ENCODE results near the gene MAP2K2. TPM values are rescaled to one million over a fixed set of nuclear protein-coding genes. Genes with fewer than 3 reads are reported as not detected.

The MAP2K2 gene
- total and polyA plus RNA-seq, 2 donors, result 54.7 to 103 TPM

DNA sequence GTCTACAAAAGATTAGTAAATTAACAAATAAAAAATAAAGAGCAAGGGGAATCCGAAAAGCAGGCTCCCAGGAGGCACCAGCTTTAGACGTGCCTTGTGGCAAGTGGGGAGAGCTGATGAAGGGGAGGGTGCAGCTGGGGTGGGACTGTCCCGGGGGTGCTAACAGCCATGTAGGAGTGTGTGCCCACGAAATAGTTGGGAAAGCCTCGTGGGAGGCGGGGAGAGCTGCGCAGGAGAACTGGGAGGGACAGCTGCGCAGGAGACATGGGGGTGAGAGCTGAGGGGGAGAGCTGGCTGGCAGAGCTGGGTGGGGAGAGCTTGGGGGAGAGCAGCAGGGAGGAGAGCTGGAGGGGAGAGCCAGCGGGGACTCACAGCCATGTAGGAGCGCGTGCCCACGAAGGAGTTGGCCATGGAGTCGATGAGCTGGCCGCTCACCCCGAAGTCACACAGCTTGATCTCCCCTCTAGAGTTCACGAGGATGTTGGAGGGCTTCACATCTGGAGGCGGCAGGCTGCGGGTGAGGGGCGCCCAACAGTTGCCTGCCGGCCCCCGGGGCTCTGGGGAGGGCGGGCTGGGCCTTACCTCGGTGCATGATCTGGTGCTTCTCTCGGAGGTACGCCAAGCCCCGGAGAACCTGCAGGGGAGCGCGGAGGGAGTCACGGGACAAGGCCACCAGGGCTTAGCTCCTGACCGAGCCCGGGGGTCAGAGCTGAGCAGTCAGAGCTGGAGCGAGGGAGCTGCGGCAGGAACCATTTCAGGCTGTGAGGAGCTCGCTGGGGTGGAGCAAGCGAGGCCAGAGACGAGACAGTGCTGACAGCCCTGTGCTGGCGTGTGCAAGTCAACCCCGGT, 23.1 kb downstream of the MAP2K2 start:
- no peak overlapping the region for H3K27ac ChIP-seq (ENCODE audit: low read depth)
- no peaks in the 10 kb centered on the region for H3K4me1 ChIP-seq (ENCODE audit: insufficient read depth)
- H3K36me3 ChIP-seq (ENCODE audit: insufficient read depth), result peaks cover 5% of the 10 kb centered on the region
- WGBS, result 91% methylated on average over 38 of the region's 38 CpGs
- H3K4me3 ChIP-seq (ENCODE audit: low read depth, low read length), result no peak overlapping the region
- DNase-seq (ENCODE audit: extremely low spot score), result no peak

DNA sequence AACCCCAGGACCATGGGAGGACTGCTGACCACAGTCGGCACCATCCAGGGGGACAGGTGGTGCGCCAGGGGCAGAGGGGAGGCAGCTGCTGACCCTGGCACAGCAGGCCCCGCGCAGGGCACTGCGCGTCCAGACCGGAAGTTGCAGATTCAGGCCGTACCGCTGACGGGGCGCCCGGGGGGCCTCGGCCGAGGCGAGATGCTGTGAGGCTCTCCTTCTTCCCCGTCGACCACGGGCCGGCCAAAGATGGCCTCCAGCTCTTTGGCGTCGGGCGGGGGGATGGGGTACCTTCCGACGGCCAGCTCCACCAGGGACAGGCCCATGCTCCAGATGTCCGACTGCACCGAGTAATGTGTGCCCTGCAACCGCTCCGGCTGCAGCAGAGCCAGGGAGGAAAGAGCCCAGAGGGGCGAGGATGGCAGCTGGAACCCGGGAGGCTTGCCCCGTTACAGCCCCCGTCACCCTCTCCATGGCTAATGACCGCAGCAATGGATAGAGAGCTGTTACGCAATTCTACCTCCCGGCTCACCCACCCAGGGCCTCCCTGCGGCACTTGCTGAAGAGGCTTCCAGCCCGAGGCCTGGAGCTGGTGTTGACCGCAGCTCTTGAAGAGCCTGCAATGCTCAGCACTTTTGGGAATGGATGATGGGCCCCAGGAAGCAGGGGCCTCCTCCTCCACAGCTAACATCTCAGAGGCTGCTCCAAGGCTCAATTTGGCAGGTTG, 24.7 kb downstream of the MAP2K2 start:
- H3K4me3 ChIP-seq (ENCODE audit: low read depth, low read length), result no peak overlapping the region
- DNase-seq (ENCODE audit: extremely low spot score), result no peak
- H3K36me3 ChIP-seq (ENCODE audit: insufficient read depth), result peaks cover 5% of the 10 kb centered on the region
- H3K4me1 ChIP-seq (ENCODE audit: insufficient read depth), result no peaks in the 10 kb centered on the region
- no peak overlapping the region for H3K27ac ChIP-seq (ENCODE audit: low read depth)
- WGBS, result 95% methylated on average over 38 of the region's 38 CpGs

DNA sequence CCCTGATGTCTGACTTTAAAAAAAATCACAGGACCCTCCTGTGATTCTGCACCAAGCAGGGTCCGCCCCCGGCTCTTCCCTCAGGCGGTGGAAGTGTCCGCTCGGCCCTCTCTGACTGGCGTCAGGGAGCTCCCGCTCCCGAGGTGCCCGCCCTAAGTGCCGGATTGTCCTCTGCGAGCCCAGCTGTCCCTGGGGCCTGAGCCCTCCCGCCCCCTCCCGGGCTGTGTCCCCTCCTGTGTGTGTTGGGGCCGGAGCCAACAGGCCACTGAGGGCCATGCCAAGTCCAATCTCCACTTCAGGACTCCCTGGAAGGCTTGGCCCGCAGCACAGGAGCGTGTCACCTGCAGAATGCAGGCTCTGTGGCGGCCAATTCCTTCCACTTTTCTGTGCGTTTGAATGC, 25.4 kb downstream of the MAP2K2 start:
- WGBS, result 88% methylated on average over 18 of the region's 18 CpGs
- Histone ChIP-seq H3K27ac (ENCODE audit: low read depth) (no peak overlapping the region), H3K36me3 (ENCODE audit: insufficient read depth) (peaks cover 7% of the 10 kb centered on the region), H3K4me3 (ENCODE audit: low read depth, low read length) (no peak overlapping the region), H3K4me1 (ENCODE audit: insufficient read depth) (no peaks in the 10 kb centered on the region)
- DNase-seq (ENCODE audit: extremely low spot score), result no peak

DNA sequence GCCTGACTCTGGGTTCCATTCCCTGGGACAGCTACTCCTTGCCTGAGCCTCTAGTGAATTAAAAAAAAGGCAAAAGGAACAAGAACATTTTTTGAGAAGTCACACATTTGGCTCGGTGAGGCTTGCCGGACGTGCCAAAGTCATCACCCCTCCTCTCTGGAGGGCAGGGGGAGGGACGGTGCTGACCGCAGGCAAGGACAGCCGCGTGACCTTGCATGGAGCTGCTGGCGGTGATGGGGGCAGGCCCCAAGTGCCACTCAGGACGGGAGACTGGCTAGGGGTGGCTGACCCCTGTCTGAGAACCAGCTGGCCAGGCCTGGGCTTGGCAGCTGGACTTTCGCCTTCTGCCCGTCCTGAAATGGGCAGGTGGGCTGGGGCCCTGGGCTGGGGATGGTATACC, 26.4 kb downstream of the MAP2K2 start:
- H3K36me3 ChIP-seq (ENCODE audit: insufficient read depth), result peaks cover 7% of the 10 kb centered on the region
- no peak overlapping the region for H3K27ac ChIP-seq (ENCODE audit: low read depth)
- H3K4me1 ChIP-seq (ENCODE audit: insufficient read depth), result no peaks in the 10 kb centered on the region
- WGBS, result 78% methylated on average over 11 of the region's 11 CpGs
- no peak for DNase-seq (ENCODE audit: extremely low spot score)
- no peak overlapping the region for H3K4me3 ChIP-seq (ENCODE audit: low read depth, low read length)

DNA sequence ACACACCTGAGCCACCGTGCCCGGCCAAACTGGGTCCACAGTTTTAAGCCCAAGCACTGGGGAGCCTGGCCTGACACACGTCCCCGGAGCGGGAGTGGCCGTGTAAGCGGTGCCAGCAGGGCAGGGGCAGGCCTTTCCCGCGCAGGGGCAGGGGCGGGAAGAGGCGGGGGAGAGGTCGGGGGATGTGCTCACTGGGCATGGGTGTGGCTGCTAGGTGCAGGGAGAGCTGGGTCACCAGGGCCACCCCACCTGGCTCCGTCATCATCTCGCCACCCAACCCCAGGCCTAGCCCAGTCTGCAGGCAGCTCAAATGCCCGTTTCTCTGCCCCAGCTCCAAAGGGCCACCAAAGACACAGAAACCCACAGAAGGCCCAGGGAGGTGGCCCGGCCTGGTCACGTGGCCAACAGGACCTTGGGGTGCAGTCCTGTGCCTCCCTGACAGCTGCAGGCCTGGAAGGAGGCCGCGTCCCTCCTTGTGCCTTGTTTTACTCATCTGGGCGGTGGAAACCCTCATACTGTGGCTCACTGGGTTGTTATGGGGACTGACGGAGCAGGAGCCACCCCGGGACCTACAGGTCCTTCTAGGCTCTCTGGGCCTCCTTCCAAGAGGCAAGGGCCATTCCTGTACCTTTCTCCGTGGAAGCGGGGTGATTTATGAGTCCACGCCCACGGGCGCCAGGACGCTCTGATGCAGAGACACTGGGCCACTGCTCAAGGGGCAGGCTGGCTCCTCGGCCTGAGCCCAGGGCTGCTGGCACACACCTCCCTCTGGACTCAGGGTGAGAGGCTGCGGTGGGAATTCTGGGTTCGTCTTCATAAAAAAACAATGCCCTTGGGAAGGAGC, 27.7 kb downstream of the MAP2K2 start:
- DNase-seq (ENCODE audit: extremely low spot score), result no peak
- Histone ChIP-seq H3K36me3 (ENCODE audit: insufficient read depth) (peaks cover 7% of the 10 kb centered on the region), H3K27ac (ENCODE audit: low read depth) (no peak overlapping the region), H3K4me1 (ENCODE audit: insufficient read depth) (no peaks in the 10 kb centered on the region), H3K4me3 (ENCODE audit: low read depth, low read length) (no peak overlapping the region)
- 91% methylated on average over 31 of the region's 31 CpGs for WGBS

DNA sequence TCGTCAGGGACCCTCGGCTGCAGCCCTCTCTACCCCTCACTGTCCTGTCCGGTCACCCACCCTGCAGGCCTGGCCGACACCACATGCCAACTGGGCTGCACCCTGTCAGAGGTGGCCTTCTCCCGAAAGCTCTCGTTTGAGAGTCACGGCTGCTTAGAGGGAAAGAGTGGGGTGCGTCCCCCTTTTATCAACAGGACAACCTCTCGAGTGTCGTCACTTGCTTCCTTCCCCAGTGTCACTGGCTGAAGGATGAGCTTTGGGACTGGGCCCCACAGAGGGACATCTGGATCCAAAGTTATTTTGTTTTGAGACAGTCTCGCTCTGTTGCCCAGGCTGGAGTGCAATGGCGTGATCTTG, 28.5 kb downstream of the MAP2K2 start:
- Histone ChIP-seq H3K36me3 (ENCODE audit: insufficient read depth) (peaks cover 5% of the 10 kb centered on the region), H3K4me3 (ENCODE audit: low read depth, low read length) (no peak overlapping the region), H3K27ac (ENCODE audit: low read depth) (no peak overlapping the region), H3K4me1 (ENCODE audit: insufficient read depth) (no peaks in the 10 kb centered on the region)
- WGBS, result 92% methylated on average over 12 of the region's 12 CpGs
- no peak for DNase-seq (ENCODE audit: extremely low spot score)

DNA sequence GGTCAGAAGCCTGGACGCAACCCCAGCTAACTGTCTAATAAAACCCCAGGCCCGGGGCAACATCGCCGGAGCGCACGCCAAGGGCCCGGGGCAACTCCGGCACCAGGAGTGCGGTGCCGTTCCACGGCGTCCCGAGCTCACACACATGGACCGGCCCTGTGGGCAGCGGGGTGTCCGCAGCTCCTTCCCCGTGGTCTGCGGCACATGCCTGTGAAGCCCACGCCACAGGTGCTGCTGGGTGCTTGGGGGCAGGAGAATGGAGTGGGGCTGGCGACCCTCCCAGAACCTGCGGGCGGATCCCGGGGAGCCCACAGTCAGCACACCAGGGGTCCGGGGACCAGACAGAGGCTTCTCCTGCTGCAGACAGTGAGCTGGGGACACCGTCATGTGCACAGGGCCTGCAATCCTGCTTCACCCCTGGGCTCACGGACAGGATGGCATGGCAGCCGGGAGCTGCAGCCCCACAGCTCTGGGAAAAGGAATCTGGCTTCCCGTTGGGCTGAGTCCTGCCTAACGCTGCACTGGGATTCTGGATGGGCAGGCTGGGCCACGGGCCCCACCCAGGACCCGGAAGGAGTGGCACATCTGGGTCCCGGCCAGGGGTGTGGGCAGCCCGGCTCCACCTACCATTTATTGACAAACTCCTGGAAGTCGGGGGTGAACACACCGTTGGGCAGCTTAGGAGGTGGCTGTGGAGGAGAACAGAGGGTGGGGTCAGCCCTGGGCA, 29.0 kb downstream of the MAP2K2 start:
- Histone ChIP-seq H3K36me3 (ENCODE audit: insufficient read depth) (peaks cover 7% of the 10 kb centered on the region), H3K4me3 (ENCODE audit: low read depth, low read length) (no peak overlapping the region), H3K27ac (ENCODE audit: low read depth) (no peak overlapping the region), H3K4me1 (ENCODE audit: insufficient read depth) (no peaks in the 10 kb centered on the region)
- no peak for DNase-seq (ENCODE audit: extremely low spot score)
- 92% methylated on average over 35 of the region's 35 CpGs for WGBS

DNA sequence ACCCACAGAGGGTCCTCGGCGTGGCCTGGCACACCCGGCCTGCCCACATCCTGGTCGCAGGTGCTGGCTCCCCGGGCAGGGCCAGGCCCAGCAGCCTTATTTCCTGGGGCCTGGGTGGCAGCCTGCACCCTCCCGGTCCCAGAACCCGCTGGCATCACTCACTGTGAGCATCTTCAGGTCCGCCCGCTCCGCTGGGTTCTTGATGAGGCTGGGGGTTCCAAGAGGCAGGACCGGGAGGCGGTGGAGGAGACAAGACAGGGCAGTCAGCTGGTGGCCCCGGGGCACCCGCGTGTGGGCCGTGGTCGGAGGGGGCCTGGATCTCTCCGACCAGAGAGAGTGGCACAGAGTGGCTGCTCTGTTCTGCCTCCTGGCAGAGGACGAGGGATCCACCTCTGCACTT, 29.6 kb downstream of the MAP2K2 start:
- no peak for DNase-seq (ENCODE audit: extremely low spot score)
- WGBS, result 96% methylated on average over 19 of the region's 19 CpGs
- Histone ChIP-seq H3K36me3 (ENCODE audit: insufficient read depth) (peaks cover 7% of the 10 kb centered on the region), H3K4me3 (ENCODE audit: low read depth, low read length) (no peak overlapping the region), H3K4me1 (ENCODE audit: insufficient read depth) (no peaks in the 10 kb centered on the region), H3K27ac (ENCODE audit: low read depth) (no peak overlapping the region)

DNA sequence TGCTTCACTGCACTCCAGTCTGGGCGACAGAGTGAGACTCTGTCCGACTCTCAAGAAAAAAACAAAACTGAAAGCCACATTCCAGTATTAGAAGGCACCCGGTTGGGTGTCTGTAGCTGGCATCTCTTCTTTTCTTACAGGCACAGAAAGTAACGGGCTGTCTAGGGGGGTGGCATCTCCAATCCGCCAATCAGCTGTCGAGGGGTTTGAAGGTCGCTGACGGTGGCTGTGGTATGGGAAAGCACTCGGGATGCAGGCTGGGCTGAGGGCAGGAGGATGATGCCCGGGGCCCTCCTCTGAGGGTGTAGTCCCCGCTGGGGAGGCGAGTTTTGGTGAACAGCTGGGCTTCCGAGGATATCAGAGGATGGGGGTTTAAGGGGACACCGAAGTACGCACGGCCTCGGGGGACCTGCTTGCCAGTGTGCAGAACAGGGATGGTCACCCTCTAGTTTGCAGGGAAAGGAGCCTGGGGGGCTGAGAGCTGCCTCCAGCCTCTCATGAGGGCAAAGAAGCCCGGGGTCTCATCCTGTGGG, 30.2 kb downstream of the MAP2K2 start:
- peaks cover 4% of the 10 kb centered on the region for H3K36me3 ChIP-seq (ENCODE audit: insufficient read depth)
- no peaks in the 10 kb centered on the region for H3K4me1 ChIP-seq (ENCODE audit: insufficient read depth)
- DNase-seq (ENCODE audit: extremely low spot score), result no peak
- H3K4me3 ChIP-seq (ENCODE audit: low read depth, low read length), result no peak overlapping the region
- WGBS, result 93% methylated on average over 18 of the region's 18 CpGs
- H3K27ac ChIP-seq (ENCODE audit: low read depth), result no peak overlapping the region

DNA sequence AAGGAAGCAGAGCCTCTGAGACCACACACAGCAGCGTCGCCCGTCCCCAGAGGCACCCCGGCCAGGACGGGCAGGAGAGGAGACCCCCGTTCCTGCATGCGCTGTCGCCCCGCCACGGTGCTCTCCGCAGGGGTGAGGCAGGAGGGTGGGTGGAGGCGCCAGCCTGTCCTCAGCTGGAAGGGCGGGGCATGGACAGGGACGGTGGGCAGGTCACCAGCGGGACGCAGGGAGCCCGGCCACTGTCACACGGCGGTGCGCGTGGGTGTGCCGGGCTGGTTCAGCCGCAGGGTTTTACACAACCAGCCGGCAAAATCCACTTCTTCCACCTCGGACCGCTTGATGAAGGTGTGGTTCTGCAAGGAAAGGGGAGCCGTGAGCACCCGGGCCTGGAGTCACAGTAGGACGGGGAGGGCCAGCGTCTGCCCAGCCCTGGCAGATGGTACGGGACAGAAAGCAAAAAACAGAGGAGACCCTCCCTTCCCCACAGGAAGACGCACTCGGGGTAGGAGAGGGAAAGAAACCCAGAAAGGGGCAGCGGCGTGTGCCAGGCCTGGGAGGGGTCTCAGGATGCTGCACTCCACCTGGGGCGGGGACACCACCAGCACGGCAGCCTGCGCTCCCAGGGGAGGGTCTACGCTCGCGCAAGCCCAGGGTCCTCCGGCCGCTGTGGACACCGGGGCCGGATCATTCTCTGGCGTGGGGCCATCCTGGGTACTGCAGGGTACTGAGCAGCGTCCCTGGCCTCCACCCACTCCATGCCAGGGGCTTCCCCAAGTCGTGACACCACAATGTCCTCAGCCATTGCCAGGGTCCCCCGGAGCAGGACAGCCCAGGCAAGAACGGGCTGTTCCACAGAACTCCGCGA, 33.3 kb downstream of the MAP2K2 start:
- Histone ChIP-seq H3K4me3 (ENCODE audit: low read depth, low read length) (no peak overlapping the region), H3K36me3 (ENCODE audit: insufficient read depth) (peaks cover 3% of the 10 kb centered on the region), H3K4me1 (ENCODE audit: insufficient read depth) (peaks cover 2% of the 10 kb centered on the region), H3K27ac (ENCODE audit: low read depth) (no peak overlapping the region)
- no peak for DNase-seq (ENCODE audit: extremely low spot score)
- WGBS, result 89% methylated on average over 52 of the region's 52 CpGs

DNA sequence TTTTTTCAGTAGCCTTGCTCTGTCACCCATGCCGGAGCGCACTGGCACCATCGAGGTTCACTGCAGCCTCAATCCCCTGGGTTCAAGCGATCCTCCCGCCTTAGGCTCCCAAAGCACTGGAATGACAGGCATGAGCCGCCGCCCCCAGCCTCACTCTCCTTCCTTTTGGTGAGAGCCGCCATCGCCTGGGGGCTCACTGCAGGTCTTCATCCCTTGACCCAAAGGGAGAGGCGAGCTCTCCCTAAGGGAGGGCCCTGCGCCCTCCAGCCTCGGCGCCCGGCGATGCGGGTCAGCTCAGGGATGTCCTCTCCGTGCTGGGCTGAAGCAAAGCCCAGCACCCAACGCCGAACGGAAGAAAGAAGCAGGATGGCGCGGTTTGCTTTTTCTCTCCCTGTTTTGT, 34.0 kb downstream of the MAP2K2 start:
- 92% methylated on average over 22 of the region's 22 CpGs for WGBS
- Histone ChIP-seq H3K27ac (ENCODE audit: low read depth) (peak overlapping the region; percentile 86), H3K4me1 (ENCODE audit: insufficient read depth) (peaks cover 2% of the 10 kb centered on the region), H3K36me3 (ENCODE audit: insufficient read depth) (peaks cover 3% of the 10 kb centered on the region), H3K4me3 (ENCODE audit: low read depth, low read length) (no peak overlapping the region)
- DNase-seq (ENCODE audit: extremely low spot score), result no peak

DNA sequence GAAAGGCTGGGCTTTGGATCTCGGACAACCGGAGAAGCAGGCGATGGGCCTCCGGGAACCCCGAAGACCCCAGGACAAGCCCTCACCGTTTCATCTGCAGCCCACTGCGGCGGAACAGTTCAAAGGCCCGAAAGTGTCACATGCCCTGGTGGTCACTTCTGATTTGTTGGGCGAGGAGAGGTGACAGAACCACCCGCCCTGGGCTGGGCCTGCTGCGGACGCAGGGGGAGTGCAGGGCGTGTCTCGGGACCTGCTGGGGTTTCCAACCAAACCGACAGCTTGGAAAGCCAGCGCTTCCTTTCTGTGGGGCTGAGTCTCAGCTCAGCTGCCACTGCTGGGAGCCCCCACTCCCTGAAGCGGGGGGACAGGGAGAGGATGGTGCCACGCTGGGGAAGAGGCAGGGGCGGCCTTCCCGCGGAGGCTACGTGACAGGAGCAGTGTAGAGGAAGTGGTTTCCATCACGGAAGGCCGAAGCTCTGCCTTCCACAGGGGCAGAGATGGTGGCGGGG, 34.5 kb downstream of the MAP2K2 start:
- no peak for DNase-seq (ENCODE audit: extremely low spot score)
- Histone ChIP-seq H3K27ac (ENCODE audit: low read depth) (peak overlapping the region; percentile 86), H3K4me1 (ENCODE audit: insufficient read depth) (peaks cover 2% of the 10 kb centered on the region), H3K36me3 (ENCODE audit: insufficient read depth) (peaks cover 3% of the 10 kb centered on the region), H3K4me3 (ENCODE audit: low read depth, low read length) (no peak overlapping the region)
- 74% methylated on average over 26 of the region's 26 CpGs for WGBS

Measured in urinary bladder (tissue), 4 donors.